ENCODE measurements around the gene DNAH7.

GRCh38 chr2:196112418-196113034, 43.9 kb upstream of the DNAH7 start:
- TF ChIP-seq CTCF (IDR thresholded peaks at IDR 0.05) (no peak), POLR2A (IDR thresholded peaks at IDR 0.05) (no peak)

All from adrenal gland (tissue), 5 donors.